ENCODE results near the gene ANAPC13. TPM values are rescaled to one million over a fixed set of nuclear protein-coding genes. Genes with fewer than 3 reads are reported as not detected.

Gene ANAPC13
- total and polyA plus RNA-seq, 2 of the 4 experiments (the other 2 are of a cell fraction) = 43.4 to 62.9 TPM

- no TSS peak for BruUV-seq (replicated peaks)
- TF ChIP-seq, protein P1, sequence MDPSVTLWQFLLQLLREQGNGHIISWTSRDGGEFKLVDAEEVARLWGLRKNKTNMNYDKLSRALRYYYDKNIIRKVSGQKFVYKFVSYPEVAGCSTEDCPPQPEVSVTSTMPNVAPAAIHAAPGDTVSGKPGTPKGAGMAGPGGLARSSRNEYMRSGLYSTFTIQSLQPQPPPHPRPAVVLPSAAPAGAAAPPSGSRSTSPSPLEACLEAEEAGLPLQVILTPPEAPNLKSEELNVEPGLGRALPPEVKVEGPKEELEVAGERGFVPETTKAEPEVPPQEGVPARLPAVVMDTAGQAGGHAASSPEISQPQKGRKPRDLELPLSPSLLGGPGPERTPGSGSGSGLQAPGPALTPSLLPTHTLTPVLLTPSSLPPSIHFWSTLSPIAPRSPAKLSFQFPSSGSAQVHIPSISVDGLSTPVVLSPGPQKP (IDR thresholded peaks at IDR 0.05; ENCODE audit: borderline replicate concordance, low read depth, low read length) = no peak
- TF ChIP-seq NFE2L2 (IDR thresholded peaks at IDR 0.05; ENCODE audit: low read depth, low read length) (no peak), CTCF (conservative IDR thresholded peaks at IDR 0.05; ENCODE audit: low read depth, low read length) (no peak), MAZ (IDR thresholded peaks at IDR 0.05; ENCODE audit: borderline replicate concordance, low read depth, low read length) (no peak), POLR2A (IDR thresholded peaks at IDR 0.05; ENCODE audit: low read depth, low read length) (no peak), CEBPB (IDR thresholded peaks at IDR 0.05; ENCODE audit: low read depth, low read length) (no peak), SMC3 (IDR thresholded peaks at IDR 0.05; ENCODE audit: low read depth, low read length) (no peak), MXI1 (IDR thresholded peaks at IDR 0.05; ENCODE audit: borderline replicate concordance, low read depth, low read length) (no peak), BHLHE40 (IDR thresholded peaks at IDR 0.05; ENCODE audit: low read depth, low read length) (no peak), FOS (IDR thresholded peaks at IDR 0.05; ENCODE audit: low read depth, low read length) (no peak), RAD21 (IDR thresholded peaks at IDR 0.05; ENCODE audit: low read length) (no peak), MAFK (IDR thresholded peaks at IDR 0.05; ENCODE audit: low read depth, low read length) (no peak), RCOR1 (IDR thresholded peaks at IDR 0.05; ENCODE audit: insufficient replicate concordance, low read length) (no peak)
- Histone ChIP-seq H4K5ac (ENCODE audit: low read depth, low read length) (no peak overlapping the region; the same call in 1 of the 2 replicates), H3K36me3 (ENCODE audit: control insufficient read depth, insufficient read depth, low read length) (no peaks in the 10 kb centered on the region), H2BK20ac (ENCODE audit: low read depth, low read length) (no peak overlapping the region), H2BK120ac (ENCODE audit: low read depth, low read length) (no peak overlapping the region), H3K14ac (replicated peaks; ENCODE audit: low read depth, low read length) (no peak overlapping the region), H2BK5ac (ENCODE audit: low read depth, low read length, poor library complexity, severe bottlenecking) (no peak overlapping the region), H4K91ac (ENCODE audit: insufficient read depth, low read depth, low read length) (no peak overlapping the region), H4K20me1 (ENCODE audit: insufficient read depth, low read length) (no peaks in the 10 kb centered on the region), H3K79me1 (ENCODE audit: low read depth in 1 of 2, low read length in 2 of 2) (peaks cover 3 to 9% of the 10 kb centered on the region in 2 experiments; a peak in 2 of 4 replicates), H3K4ac (ENCODE audit: low read depth, low read length) (no peak overlapping the region), H4K8ac (ENCODE audit: low read depth in 2 of 2, low read length in 2 of 2) (no peak overlapping the region), H2AK5ac (ENCODE audit: low read depth, low read length) (no peak overlapping the region), H3K4me2 (ENCODE audit: low read depth, low read length) (no peak overlapping the region), H3K9me1 (ENCODE audit: insufficient read depth, low read length) (peaks cover 21% of the 10 kb centered on the region), H3K4me3 (ENCODE audit: insufficient read depth, low read depth, low read length) (no peak overlapping the region), H2AK9ac (replicated peaks; ENCODE audit: low read depth, low read length, poor library complexity) (no peak overlapping the region), H3K9ac (ENCODE audit: low read depth, low read length) (no peak overlapping the region), H2BK15ac (ENCODE audit: low read depth, low read length) (no peak overlapping the region), H3K56ac (ENCODE audit: extremely low read depth, insufficient read depth, low read length) (no peak overlapping the region), H3K4me1 (ENCODE audit: control insufficient read depth, insufficient read depth, low read length) (peaks cover 20% of the 10 kb centered on the region), H3K27ac (ENCODE audit: insufficient read depth, low read length) (no peak overlapping the region), H2AFZ (replicated peaks; ENCODE audit: low read length, poor library complexity) (no peak overlapping the region), H3K23ac (ENCODE audit: low read depth, low read length) (no peak overlapping the region), H3K27me3 (ENCODE audit: control insufficient read depth, insufficient read depth, low read length) (no peaks in the 10 kb centered on the region), H3K18ac (ENCODE audit: low read depth, low read length) (peak overlapping the region; percentile 14; the same call in 1 of the 2 replicates), H3K9me3 (ENCODE audit: control insufficient read depth, insufficient read depth, low read length) (no peaks in the 10 kb centered on the region)
- CTCF ChIA-PET = no interaction called here
- dilution Hi-C loops (cut with HindIII; ENCODE audit: low sequenced_read_pairs, unreplicated experiment) (no loop called here), in situ Hi-C loops (cut with MboI; ENCODE audit: low sequenced_read_pairs) (no loop called here), intact Hi-C loops (cut with micrococcal nuclease) (loop anchor here (5.0 kb wide), 1 partner anchor 73 kb away; the partner anchor contains the start of gene AMOTL2)
- DNase-seq (no peak), ATAC-seq (ENCODE audit: low read depth) (no peak)
- WGBS, 2 experiments (ENCODE audit: extremely low coverage in 2 of 2, insufficient read length in 1 of 2) = no CpG with 5 or more reads among the region's 1 CpG
- POLR2A ChIA-PET (ENCODE audit: unreplicated experiment) = interaction anchor here (1.0 kb wide), 1 partner anchor 71 kb away, joined by 3 read pairs; the partner anchor contains the start of gene AMOTL2
These were observed 40.7 kb downstream of the ANAPC13 start for GRCh38 chr3:134445095-134445494.

All from IMR-90 (cell line).